SU-DHL-6 (cell line): ENCODE data around the gene PSKH1.

Experiments
- H2AFZ ChIP-seq: fragments of 200-600 bp; sonication (generic); 2 replicates; pipeline ENCODE4 v1.6.1; 2014; ENCODE audit warnings: low read depth, mild to moderate bottlenecking, moderate library complexity, mixed read lengths, antibody characterized with exemption, low read length; ENCODE audit not compliant: severe bottlenecking
- H3F3A ChIP-seq: fragments of 200-600 bp; shearing (Covaris generic); 2 replicates; pipeline ENCODE4 v1.6.0; 2016; ENCODE audit warnings: antibody characterized with exemption, mild to moderate bottlenecking; ENCODE audit not compliant: insufficient read depth
- H3K27ac ChIP-seq: fragments of 200-600 bp; sonication (generic); 2 replicates; pipeline ENCODE4 v1.5.1; 2016; ENCODE audit warnings: low read depth, mild to moderate bottlenecking, low read length, moderate library complexity, mixed read lengths
- H3K27me3 ChIP-seq: fragments of 200-600 bp; sonication (generic), shearing (Covaris generic); 2 replicates; pipeline ENCODE4 v1.6.0; 2014; ENCODE audit warnings: mild to moderate bottlenecking, low read length
- H3K36me3 ChIP-seq: fragments of 200-600 bp; sonication (generic); 2 replicates; pipeline ENCODE4 v1.6.1; 2014; ENCODE audit warnings: mild to moderate bottlenecking, low read length, mixed read lengths
- H3K4me2 ChIP-seq: fragments of 300-600, 200-600 bp; shearing (Covaris generic), sonication (generic); 2 replicates; pipeline ENCODE4 v1.6.0; 2014; ENCODE audit warnings: low read length, low read depth, mild to moderate bottlenecking; ENCODE audit not compliant: poor library complexity, severe bottlenecking
- H3K4me3 ChIP-seq: fragments of 200-600 bp; sonication (generic); 2 replicates; pipeline ENCODE4 v1.5.1; 2014; ENCODE audit warnings: antibody characterized with exemption, low read length, mild to moderate bottlenecking, mixed read lengths; ENCODE audit not compliant: insufficient read depth, poor library complexity, severe bottlenecking
- H3K79me2 ChIP-seq: fragments of 200-600 bp; sonication (generic); 2 replicates; pipeline ENCODE4 v1.6.1; 2014; ENCODE audit warnings: mild to moderate bottlenecking, low read length, moderate library complexity; ENCODE audit not compliant: insufficient read depth
- H3K9ac ChIP-seq: fragments of 200-600 bp; sonication (generic); 2 replicates; pipeline ENCODE4 v1.7.0; 2014; ENCODE audit warnings: mild to moderate bottlenecking, low read length
- H3K9me2 ChIP-seq: fragments of 200-600 bp; sonication (generic); replicated peaks from 2 replicates; pipeline ENCODE4 v1.6.1; 2014; ENCODE audit warnings: low read length; ENCODE audit not compliant: insufficient read depth
- H3K9me3 ChIP-seq: fragments of 200-600 bp; sonication (generic); 2 replicates; pipeline ENCODE4 v1.6.1; 2014; ENCODE audit warnings: low read length, mixed read lengths; ENCODE audit not compliant: insufficient read depth
- H4K20me1 ChIP-seq: fragments of 200-600 bp; sonication (generic); 2 replicates; pipeline ENCODE4 v1.6.1; 2014; ENCODE audit warnings: low read depth, mild to moderate bottlenecking, antibody characterized with exemption, low read length, moderate library complexity, mixed read lengths
- CTCF ChIP-seq: fragments of 200-600 bp; sonication (generic); IDR thresholded peaks from one replicate; pipeline ENCODE4 v1.5.1; 2017; ENCODE audit warnings: antibody characterized with exemption, mild to moderate bottlenecking, low read length, moderate library complexity; ENCODE audit not compliant: insufficient read depth, poor library complexity, severe bottlenecking
- EZH2phosphoT487 ChIP-seq: fragments of 200-600 bp; sonication (generic), shearing (Covaris generic); conservative IDR thresholded peaks from 2 replicates; pipeline ENCODE4 v1.6.1; 2018; ENCODE audit warnings: mild to moderate bottlenecking, antibody characterized with exemption, low read length, moderate library complexity, mixed read lengths

PSKH1 gene

GRCh38 chr16:67932462-67932840, 39.4 kb downstream of the PSKH1 start:
- H3K27ac ChIP-seq, result no peak overlapping the region
- no peaks in the 10 kb centered on the region for H3K36me3 ChIP-seq
- TF ChIP-seq CTCF (no peak), EZH2phosphoT487 (no peak)

GRCh38 chr16:67933805-67934204, 40.8 kb downstream of the PSKH1 start:
- Histone ChIP-seq H3K27ac (no peak overlapping the region), H3K27me3 (no peaks in the 10 kb centered on the region), H3K9ac (no peak overlapping the region), H3K9me2 (no peaks in the 10 kb centered on the region), H2AFZ (no peak overlapping the region), H3K79me2 (peaks cover 17% of the 10 kb centered on the region), H3K4me2 (no peak overlapping the region), H3K4me3 (no peak overlapping the region), H4K20me1 (no peaks in the 10 kb centered on the region), H3K36me3 (no peaks in the 10 kb centered on the region), H3F3A (peaks cover 4% of the 10 kb centered on the region), H3K9me3 (no peaks in the 10 kb centered on the region)
- no peak for TF ChIP-seq CTCF
- no peak for TF ChIP-seq EZH2phosphoT487

More at GRCh38 chr16:67932462-67932840, 39.4 kb downstream of the PSKH1 start:
- Histone ChIP-seq H3K27me3 (no peaks in the 10 kb centered on the region), H3K4me2 (no peak overlapping the region), H3K9me3 (no peaks in the 10 kb centered on the region), H3K79me2 (peaks cover 15% of the 10 kb centered on the region), H2AFZ (no peak overlapping the region), H3K9me2 (no peaks in the 10 kb centered on the region), H4K20me1 (no peaks in the 10 kb centered on the region), H3F3A (peaks cover 4% of the 10 kb centered on the region), H3K9ac (no peak overlapping the region), H3K4me3 (no peak overlapping the region)

GRCh38 chr16:67934306-67935100, 41.4 kb downstream of the PSKH1 start:
- Histone ChIP-seq H3K9me2 (no peaks in the 10 kb centered on the region), H4K20me1 (no peaks in the 10 kb centered on the region), H3K27ac (no peak overlapping the region; the same call in 1 of the 2 replicates), H3K4me3 (peak overlapping the region; percentile 75), H3K79me2 (peaks cover 20% of the 10 kb centered on the region), H2AFZ (no peak overlapping the region), H3K4me2 (peak overlapping the region; percentile 76), H3F3A (peaks cover 4% of the 10 kb centered on the region), H3K9me3 (no peaks in the 10 kb centered on the region), H3K9ac (peak overlapping the region; percentile 89), H3K27me3 (no peaks in the 10 kb centered on the region), H3K36me3 (no peaks in the 10 kb centered on the region)
- TF ChIP-seq EZH2phosphoT487 (no peak), CTCF (no peak)
